Measurements from ENCODE around the gene BLM. TPM values are rescaled to one million over a fixed set of nuclear protein-coding genes. Genes with fewer than 3 reads are reported as not detected.

The BLM gene
- total RNA-seq, 1 donor from 2014 or later: 21.5 TPM

- no peaks in the 10 kb centered on the region for H3K27me3 Mint-ChIP-seq
- no peaks in the 10 kb centered on the region for H3K9me3 Mint-ChIP-seq
- no peak overlapping the region for H3K4me3 Mint-ChIP-seq
- no peak for DNase-seq (ENCODE audit: extremely low spot score, unreplicated experiment)
- no peak overlapping the region for H3K27ac Mint-ChIP-seq
- peaks cover 18% of the 10 kb centered on the region for H3K36me3 Mint-ChIP-seq
- H3K4me1 Mint-ChIP-seq (ENCODE audit: unreplicated experiment): peaks cover 6% of the 10 kb centered on the region
- TF ChIP-seq, protein P1, sequence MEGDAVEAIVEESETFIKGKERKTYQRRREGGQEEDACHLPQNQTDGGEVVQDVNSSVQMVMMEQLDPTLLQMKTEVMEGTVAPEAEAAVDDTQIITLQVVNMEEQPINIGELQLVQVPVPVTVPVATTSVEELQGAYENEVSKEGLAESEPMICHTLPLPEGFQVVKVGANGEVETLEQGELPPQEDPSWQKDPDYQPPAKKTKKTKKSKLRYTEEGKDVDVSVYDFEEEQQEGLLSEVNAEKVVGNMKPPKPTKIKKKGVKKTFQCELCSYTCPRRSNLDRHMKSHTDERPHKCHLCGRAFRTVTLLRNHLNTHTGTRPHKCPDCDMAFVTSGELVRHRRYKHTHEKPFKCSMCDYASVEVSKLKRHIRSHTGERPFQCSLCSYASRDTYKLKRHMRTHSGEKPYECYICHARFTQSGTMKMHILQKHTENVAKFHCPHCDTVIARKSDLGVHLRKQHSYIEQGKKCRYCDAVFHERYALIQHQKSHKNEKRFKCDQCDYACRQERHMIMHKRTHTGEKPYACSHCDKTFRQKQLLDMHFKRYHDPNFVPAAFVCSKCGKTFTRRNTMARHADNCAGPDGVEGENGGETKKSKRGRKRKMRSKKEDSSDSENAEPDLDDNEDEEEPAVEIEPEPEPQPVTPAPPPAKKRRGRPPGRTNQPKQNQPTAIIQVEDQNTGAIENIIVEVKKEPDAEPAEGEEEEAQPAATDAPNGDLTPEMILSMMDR (conservative IDR thresholded peaks at IDR 0.05): no peak
Measured at GRCh38 chr15:90706394-90707327, 10.5 kb upstream of the BLM start.

- no peaks in the 10 kb centered on the region for H3K9me3 Mint-ChIP-seq
- peaks cover 15% of the 10 kb centered on the region for H3K36me3 Mint-ChIP-seq
- no peak overlapping the region for H3K4me3 Mint-ChIP-seq
- TF ChIP-seq, protein P1 (conservative IDR thresholded peaks at IDR 0.05): no peak
- peaks cover 6% of the 10 kb centered on the region for H3K4me1 Mint-ChIP-seq (ENCODE audit: unreplicated experiment)
- no peak overlapping the region for H3K27ac Mint-ChIP-seq
- H3K27me3 Mint-ChIP-seq: no peaks in the 10 kb centered on the region
- no peak for DNase-seq (ENCODE audit: extremely low spot score, unreplicated experiment)
Measured at GRCh38 chr15:90707489-90707888, 9.7 kb upstream of the BLM start.

- DNase-seq (ENCODE audit: extremely low spot score, unreplicated experiment): no peak
- peaks cover 6% of the 10 kb centered on the region for H3K4me1 Mint-ChIP-seq (ENCODE audit: unreplicated experiment)
Measured at GRCh38 chr15:90708516-90708915, 8.6 kb upstream of the BLM start.

DNA sequence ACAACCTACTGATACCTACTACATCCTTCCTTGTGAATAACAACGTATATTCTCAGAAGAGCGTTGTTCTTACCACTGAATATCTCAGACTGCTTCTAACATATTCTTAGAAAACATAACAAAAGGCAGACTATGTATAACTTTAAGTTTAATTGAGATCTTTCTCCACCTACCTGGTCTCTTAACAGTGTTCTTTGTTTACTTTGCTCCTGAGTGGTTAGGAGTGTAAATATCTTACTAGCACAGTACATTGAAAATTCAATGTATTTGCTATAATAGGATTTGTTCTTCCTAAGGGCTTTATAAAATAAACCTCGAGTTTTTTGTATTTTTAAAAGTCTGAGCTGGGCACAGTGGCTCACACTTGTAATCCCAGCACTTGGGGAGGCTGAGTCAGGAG is 7.9 kb upstream of the BLM start:
- Mint-ChIP-seq H3K36me3 (peaks cover 13% of the 10 kb centered on the region), H3K27ac (no peak overlapping the region), H3K27me3 (no peaks in the 10 kb centered on the region), H3K9me3 (no peaks in the 10 kb centered on the region), H3K4me3 (no peak overlapping the region), H3K4me1 (ENCODE audit: unreplicated experiment) (peaks cover 6% of the 10 kb centered on the region)
- TF ChIP-seq, protein P1 (conservative IDR thresholded peaks at IDR 0.05): no peak
- DNase-seq (ENCODE audit: extremely low spot score, unreplicated experiment): no peak

More at GRCh38 chr15:90708516-90708915, 8.6 kb upstream of the BLM start:
- Mint-ChIP-seq H3K27ac (no peak overlapping the region), H3K4me3 (no peak overlapping the region), H3K36me3 (peaks cover 14% of the 10 kb centered on the region), H3K9me3 (no peaks in the 10 kb centered on the region), H3K27me3 (no peaks in the 10 kb centered on the region)
- TF ChIP-seq, protein P1 (conservative IDR thresholded peaks at IDR 0.05): no peak

DNA sequence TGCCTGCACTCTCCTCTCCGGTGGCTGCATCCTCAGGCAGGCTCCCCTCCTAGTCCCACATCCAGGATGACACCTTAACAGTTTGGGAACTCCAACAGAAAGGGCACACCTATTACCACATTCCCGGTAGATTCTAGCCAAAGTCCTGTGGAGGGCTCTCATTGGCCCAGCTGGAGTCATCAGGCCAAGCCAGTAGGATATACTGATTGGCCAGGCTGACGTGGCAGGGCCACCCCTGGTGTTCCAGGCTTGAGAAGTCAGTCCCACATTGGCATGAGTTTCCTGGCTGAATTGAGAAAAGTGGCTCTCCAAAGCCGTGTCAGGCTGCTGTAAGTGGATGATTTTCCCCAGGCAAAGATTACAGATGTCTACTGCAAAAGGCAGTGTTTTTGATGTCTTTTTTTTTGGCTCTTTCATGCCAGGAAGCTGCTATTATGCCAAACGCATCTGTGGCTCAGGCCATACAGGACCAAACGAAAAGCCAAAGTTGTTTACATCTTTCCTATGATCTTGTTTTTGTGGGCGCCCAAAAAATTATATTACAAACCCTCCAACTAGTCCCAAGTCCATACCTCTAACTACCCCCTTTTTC is 6.6 kb upstream of the BLM start:
- H3K4me1 Mint-ChIP-seq (ENCODE audit: unreplicated experiment): peaks cover 6% of the 10 kb centered on the region
- H3K9me3 Mint-ChIP-seq: no peaks in the 10 kb centered on the region
- H3K4me3 Mint-ChIP-seq: no peak overlapping the region
- no peak for DNase-seq (ENCODE audit: extremely low spot score, unreplicated experiment)
- H3K27ac Mint-ChIP-seq: no peak overlapping the region
- TF ChIP-seq, protein P1 (conservative IDR thresholded peaks at IDR 0.05): no peak
- H3K36me3 Mint-ChIP-seq: peaks cover 8% of the 10 kb centered on the region
- H3K27me3 Mint-ChIP-seq: no peaks in the 10 kb centered on the region
